Activated CD8-positive, alpha-beta memory T cell treated with anti-CD3 and anti-CD28 coated beads, Interleukin-2, amount 10 ng/mL, durations not matched to agents 7 days and 5 days (primary cell): Measurements from ENCODE around the gene SVEP1. TPM values are rescaled to one million over a fixed set of nuclear protein-coding genes. Genes with fewer than 3 reads are reported as not detected.

ENCODE experiments used
- ATAC-seq: fragments of 150-1000 bp; cut with Tn5 transposase; one replicate; pipeline ENCODE4 v1.10.0; 2021; ENCODE audit warnings: moderate library complexity
- CTCF ChIA-PET: fragments of 350-600 bp; sonication (Branson Sonifier 250); formaldehyde crosslinking; loops from one replicate; lab custom pipeline; 2021; ENCODE audit warnings: antibody characterized with exemption; lab: Charles Lee
- DNase-seq: peaks from one replicate; pipeline ENCODE4 v3.0.0-alpha.2; 2020
- H3K27ac Mint-ChIP-seq: one replicate; pipeline ENCODE4 v1.8.0; 2021; ENCODE audit warnings: mild to moderate bottlenecking, mixed read lengths
- H3K27me3 Mint-ChIP-seq: one replicate; pipeline ENCODE4 v1.8.0; 2021; ENCODE audit warnings: mixed read lengths
- H3K36me3 Mint-ChIP-seq: one replicate; pipeline ENCODE4 v1.8.0; 2021; ENCODE audit warnings: mild to moderate bottlenecking, mixed read lengths
- H3K4me1 Mint-ChIP-seq: one replicate; pipeline ENCODE4 v1.8.0; 2021; ENCODE audit warnings: mixed read lengths
- H3K4me3 Mint-ChIP-seq: one replicate; pipeline ENCODE4 v1.8.0; 2021; ENCODE audit warnings: mild to moderate bottlenecking, moderate library complexity, mixed read lengths
- H3K9me3 Mint-ChIP-seq: one replicate; pipeline ENCODE4 v1.8.0; 2022; ENCODE audit warnings: low read depth, mixed read lengths
- total RNA-seq, 2 experiments: library from RNA; stranded (reverse); gene quantifications; one replicate each; pipeline ENCODE4 v1.2.3, GENCODE V29; 2021

Gene SVEP1
- total RNA-seq, 2 experiments from 2014 or later, result not detected

DNA sequence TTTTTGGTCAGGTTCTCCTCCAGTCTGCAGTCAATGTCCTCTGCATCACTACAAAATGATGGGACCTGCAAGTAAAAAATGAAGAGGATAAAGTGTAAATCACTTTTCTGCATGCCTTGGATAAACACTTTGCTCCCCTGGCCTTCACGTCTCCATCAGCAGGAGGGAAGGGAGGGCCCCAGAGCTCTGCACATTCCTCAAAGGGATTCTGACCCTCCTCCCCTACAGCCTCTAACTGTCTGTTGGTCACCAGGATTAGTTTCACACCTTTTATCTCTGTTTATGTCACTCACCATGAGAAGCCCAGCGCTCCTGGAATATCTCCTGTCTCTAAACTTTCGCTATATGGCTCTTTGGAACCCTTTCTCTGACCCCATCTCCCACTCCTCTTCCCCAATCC, 103.3 kb downstream of the SVEP1 start:
- H3K36me3 Mint-ChIP-seq, result no peaks in the 10 kb centered on the region
- peaks cover 2% of the 10 kb centered on the region for H3K9me3 Mint-ChIP-seq
- no peaks in the 10 kb centered on the region for H3K27me3 Mint-ChIP-seq
- no peaks in the 10 kb centered on the region for H3K4me1 Mint-ChIP-seq
- ATAC-seq (no peak), DNase-seq (no peak)
- H3K27ac Mint-ChIP-seq, result no peak overlapping the region
- H3K4me3 Mint-ChIP-seq, result no peak overlapping the region
- CTCF ChIA-PET, result no interaction called here

DNA sequence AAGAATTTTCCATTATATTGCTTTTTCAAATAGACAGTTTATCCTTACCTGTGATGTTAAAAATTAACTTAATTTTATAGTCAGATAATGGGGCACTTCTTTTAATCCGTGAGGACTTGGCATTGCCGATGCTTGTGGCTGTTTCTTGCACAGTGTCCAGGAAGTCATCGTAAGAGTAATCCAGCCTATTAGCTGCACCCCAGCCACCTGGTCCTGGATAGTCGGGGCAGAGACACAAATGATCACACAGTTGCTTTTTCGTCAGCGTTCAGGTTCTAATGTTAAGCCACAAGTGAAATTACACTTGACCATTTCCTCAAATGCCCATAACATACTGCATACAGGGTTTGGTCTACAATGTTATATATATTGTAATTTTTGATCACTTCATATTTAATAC, 107.4 kb downstream of the SVEP1 start:
- CTCF ChIA-PET, result no interaction called here
- ATAC-seq (no peak), DNase-seq (no peak)
- H3K9me3 Mint-ChIP-seq, result peaks cover 2% of the 10 kb centered on the region
- H3K4me3 Mint-ChIP-seq, result no peak overlapping the region
- H3K27ac Mint-ChIP-seq, result no peak overlapping the region
- H3K4me1 Mint-ChIP-seq, result no peaks in the 10 kb centered on the region
- H3K27me3 Mint-ChIP-seq, result no peaks in the 10 kb centered on the region
- H3K36me3 Mint-ChIP-seq, result no peaks in the 10 kb centered on the region

DNA sequence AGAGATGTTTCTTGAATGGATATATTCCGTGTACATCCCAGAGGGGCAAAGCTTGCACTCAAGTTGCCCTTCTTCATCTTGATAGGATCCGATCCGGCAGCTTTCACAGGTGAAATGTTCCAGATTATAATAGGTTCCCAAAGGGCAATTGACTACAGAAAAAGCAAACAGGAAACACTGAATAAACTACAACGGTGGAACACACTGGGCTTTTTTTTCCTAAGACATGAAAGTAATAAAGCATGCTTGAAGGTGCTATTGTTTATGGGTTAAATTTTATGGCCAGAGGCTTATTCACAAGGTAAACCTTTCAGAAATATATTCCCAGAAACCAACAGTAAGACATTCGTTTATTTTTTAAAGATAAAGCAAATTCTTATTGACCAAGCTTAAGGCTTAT, 110.6 kb downstream of the SVEP1 start:
- no peak overlapping the region for H3K4me3 Mint-ChIP-seq
- CTCF ChIA-PET, result no interaction called here
- no peak for DNase-seq

DNA sequence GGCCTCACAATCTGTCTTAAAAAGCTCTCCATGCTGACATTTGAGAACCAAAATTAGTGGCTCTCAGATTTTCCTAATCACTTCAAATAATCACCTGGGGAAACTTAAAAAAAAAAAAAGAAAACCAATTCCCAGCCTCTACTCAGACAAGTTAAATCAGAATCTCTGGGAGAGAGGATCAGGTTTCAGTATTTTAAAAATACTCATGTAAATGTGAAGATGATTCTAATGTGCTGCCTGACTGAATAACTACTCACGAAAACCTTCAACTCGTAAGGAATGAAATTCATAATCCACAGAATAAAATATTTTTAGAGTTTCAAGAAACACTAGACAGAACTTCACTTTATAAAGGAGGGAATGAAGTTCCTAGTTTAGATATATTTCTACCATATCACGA, 114.4 kb downstream of the SVEP1 start:
- Mint-ChIP-seq H3K36me3 (no peaks in the 10 kb centered on the region), H3K27me3 (no peaks in the 10 kb centered on the region), H3K4me3 (no peak overlapping the region), H3K9me3 (no peaks in the 10 kb centered on the region), H3K4me1 (no peaks in the 10 kb centered on the region), H3K27ac (no peak overlapping the region)
- CTCF ChIA-PET, result no interaction called here
- DNase-seq, result no peak
- no peak for ATAC-seq

More for the DNA sequence above, 110.6 kb downstream of the SVEP1 start:
- Mint-ChIP-seq H3K4me1 (no peaks in the 10 kb centered on the region), H3K27ac (no peak overlapping the region), H3K27me3 (no peaks in the 10 kb centered on the region), H3K9me3 (peaks cover 2% of the 10 kb centered on the region), H3K36me3 (no peaks in the 10 kb centered on the region)
- no peak for ATAC-seq

DNA sequence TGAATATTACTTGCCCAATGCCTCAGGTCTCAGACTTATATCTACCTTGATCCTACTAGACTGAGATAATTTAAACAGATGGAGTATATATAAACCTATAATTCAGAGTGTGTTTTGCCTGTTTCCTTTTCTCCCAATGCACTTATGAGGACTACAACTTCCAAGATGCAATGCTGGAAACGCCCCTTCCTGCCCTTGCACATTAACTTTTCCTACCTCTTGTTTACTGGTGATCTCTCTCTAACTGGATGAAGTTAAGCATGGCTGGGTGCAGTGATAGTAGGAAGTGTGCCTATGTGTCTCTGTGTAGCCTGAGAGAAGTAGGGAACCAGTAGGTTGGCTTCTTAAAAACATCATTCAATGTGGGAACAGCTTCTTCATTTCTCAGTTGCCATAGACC, 115.2 kb downstream of the SVEP1 start:
- no peaks in the 10 kb centered on the region for H3K9me3 Mint-ChIP-seq
- H3K4me1 Mint-ChIP-seq, result no peaks in the 10 kb centered on the region
- CTCF ChIA-PET, result no interaction called here
- no peak overlapping the region for H3K4me3 Mint-ChIP-seq
- H3K36me3 Mint-ChIP-seq, result no peaks in the 10 kb centered on the region
- no peaks in the 10 kb centered on the region for H3K27me3 Mint-ChIP-seq
- DNase-seq (no peak), ATAC-seq (no peak)
- H3K27ac Mint-ChIP-seq, result no peak overlapping the region

DNA sequence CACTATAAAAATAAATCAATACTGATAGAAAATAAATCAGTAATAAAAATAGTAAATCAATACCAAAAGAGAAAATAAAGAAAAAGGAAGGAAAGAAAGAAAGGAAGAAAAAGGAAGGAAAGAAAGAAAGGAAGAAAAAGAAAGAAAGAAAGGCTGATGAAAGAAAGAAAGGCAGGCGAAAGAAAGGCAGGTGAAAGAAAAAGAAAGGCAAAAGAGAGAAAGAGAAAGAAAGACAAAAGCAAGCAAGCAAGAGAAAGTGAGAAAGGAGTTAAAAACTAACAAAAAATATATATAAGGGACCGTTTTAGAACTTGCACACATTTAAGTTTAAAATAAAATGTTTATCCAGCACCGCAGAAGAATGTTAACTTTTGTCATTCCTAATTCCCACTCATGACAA, 116.0 kb downstream of the SVEP1 start:
- DNase-seq, result no peak
- CTCF ChIA-PET, result no interaction called here

DNA sequence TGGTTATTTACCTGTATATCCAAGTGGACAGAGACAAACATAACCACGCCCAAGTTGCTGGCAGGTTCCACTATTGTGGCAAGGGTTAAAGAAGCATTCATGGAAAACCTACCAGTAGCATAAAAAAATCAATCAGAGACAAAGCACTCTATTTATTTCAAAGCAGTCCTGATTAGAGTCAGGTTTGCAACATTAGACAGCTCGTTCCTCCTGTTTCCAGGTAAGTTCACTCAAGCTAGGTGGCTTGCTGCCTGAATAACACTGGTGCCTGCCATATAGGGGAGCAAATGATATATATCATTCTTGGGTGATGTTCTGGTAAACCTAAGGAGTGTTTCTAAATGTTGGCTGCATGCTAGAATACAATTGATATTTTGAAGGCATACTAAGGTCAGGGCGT, 122.3 kb downstream of the SVEP1 start:
- H3K36me3 Mint-ChIP-seq, result no peaks in the 10 kb centered on the region
- no peaks in the 10 kb centered on the region for H3K9me3 Mint-ChIP-seq
- no peaks in the 10 kb centered on the region for H3K27me3 Mint-ChIP-seq
- no peak overlapping the region for H3K27ac Mint-ChIP-seq
- DNase-seq (no peak), ATAC-seq (no peak)
- no peak overlapping the region for H3K4me3 Mint-ChIP-seq
- H3K4me1 Mint-ChIP-seq, result no peaks in the 10 kb centered on the region
- CTCF ChIA-PET, result no interaction called here

More for the DNA sequence above, 116.0 kb downstream of the SVEP1 start:
- H3K4me1 Mint-ChIP-seq, result no peaks in the 10 kb centered on the region
- H3K27me3 Mint-ChIP-seq, result no peaks in the 10 kb centered on the region
- H3K9me3 Mint-ChIP-seq, result no peaks in the 10 kb centered on the region
- no peak overlapping the region for H3K27ac Mint-ChIP-seq
- no peak overlapping the region for H3K4me3 Mint-ChIP-seq
- no peaks in the 10 kb centered on the region for H3K36me3 Mint-ChIP-seq
- no peak for ATAC-seq

DNA sequence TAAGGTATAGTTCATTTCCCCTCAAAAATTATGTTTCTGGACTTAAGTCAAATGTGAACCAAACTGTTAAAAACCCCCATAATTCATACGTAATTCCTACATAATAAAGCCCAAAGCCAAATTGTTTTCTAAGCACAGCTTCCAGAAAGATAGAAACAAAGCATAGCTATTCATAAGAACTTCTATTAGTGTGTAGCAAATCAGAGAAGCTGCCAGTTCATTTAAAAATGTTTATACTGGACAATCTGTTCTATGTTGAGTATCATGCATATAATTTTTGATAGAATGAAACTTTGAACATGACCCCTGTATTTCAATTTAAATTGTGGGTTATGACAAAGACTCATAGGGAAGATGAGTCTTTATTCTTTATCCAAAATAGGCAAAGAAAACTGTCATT, 122.9 kb downstream of the SVEP1 start:
- Mint-ChIP-seq H3K4me3 (no peak overlapping the region), H3K36me3 (no peaks in the 10 kb centered on the region), H3K27ac (no peak overlapping the region), H3K9me3 (no peaks in the 10 kb centered on the region), H3K27me3 (no peaks in the 10 kb centered on the region), H3K4me1 (no peaks in the 10 kb centered on the region)
- DNase-seq (no peak), ATAC-seq (no peak)
- CTCF ChIA-PET, result no interaction called here

DNA sequence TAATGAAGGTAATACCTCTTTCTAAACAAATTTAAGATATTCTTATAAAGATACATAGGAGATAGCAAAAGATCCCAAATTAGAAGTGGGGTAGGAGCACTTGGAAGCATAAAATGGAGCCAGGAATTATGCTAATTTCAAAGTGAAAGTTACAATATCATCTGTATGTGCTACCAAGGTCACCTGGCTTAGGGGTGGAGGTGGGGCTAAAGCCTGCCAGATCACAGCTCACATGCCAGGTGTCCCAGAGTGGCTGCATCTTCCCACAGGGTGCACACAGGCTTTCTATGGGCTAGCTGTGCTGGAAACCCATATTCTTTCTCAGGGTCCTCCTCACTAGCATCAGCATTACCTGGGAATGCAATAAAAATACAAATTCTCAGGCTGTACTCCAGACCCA, 123.7 kb downstream of the SVEP1 start:
- Mint-ChIP-seq H3K27ac (no peak overlapping the region), H3K36me3 (no peaks in the 10 kb centered on the region), H3K4me1 (no peaks in the 10 kb centered on the region), H3K27me3 (no peaks in the 10 kb centered on the region), H3K9me3 (no peaks in the 10 kb centered on the region), H3K4me3 (no peak overlapping the region)
- CTCF ChIA-PET, result no interaction called here
- ATAC-seq (no peak), DNase-seq (no peak)

DNA sequence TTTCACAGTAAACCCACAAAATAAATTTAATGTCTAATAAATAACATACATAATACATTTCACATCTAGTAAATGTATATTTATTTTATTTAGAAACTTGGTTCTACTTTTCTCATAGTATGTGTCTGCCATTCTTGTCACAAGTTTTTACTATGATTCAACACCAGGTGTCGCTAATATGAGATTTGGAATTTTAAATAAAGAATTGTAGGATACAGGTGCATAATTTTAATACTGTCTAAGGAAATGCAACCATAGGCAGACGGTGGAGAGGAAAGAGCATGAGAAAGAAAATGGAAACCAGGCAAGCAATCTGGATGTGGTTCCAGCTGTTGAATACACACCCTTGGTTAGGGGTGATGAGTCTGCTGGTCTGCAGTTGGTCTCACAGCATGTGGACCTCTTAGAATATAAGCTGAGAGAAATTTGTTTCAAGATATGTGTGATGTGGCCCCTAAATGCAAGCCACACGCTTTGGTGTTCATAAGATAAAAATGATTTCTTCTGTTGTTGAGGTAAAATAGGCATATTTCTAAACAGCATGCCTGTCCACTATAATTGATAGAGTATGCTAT, 127.2 kb downstream of the SVEP1 start:
- ATAC-seq (no peak), DNase-seq (no peak)
- H3K4me3 Mint-ChIP-seq, result no peak overlapping the region
- H3K36me3 Mint-ChIP-seq, result no peaks in the 10 kb centered on the region
- H3K4me1 Mint-ChIP-seq, result no peaks in the 10 kb centered on the region
- H3K27ac Mint-ChIP-seq, result no peak overlapping the region
- CTCF ChIA-PET, result no interaction called here
- no peaks in the 10 kb centered on the region for H3K27me3 Mint-ChIP-seq
- no peaks in the 10 kb centered on the region for H3K9me3 Mint-ChIP-seq

DNA sequence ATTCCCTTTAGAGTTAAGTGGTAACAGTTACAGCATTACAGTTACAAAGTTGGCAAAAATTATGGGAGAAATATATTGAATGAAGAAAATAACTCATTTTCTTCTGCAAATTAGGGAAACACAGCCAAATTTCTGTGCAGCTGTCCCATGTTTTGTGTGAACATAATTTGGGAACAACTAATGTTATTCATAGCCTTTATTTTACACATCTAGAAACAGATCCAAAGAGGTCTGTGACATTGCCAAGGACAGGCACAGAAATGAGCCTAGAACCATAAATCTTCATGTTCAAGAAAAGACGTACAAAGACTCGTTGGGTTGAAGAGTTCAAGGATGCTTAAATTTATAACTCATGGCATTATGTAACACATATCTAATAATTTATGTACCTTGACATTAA, 127.8 kb downstream of the SVEP1 start:
- Mint-ChIP-seq H3K4me1 (no peaks in the 10 kb centered on the region), H3K27me3 (no peaks in the 10 kb centered on the region), H3K27ac (no peak overlapping the region), H3K4me3 (no peak overlapping the region), H3K9me3 (no peaks in the 10 kb centered on the region), H3K36me3 (no peaks in the 10 kb centered on the region)
- ATAC-seq, result no peak
- DNase-seq, result no peak
- CTCF ChIA-PET, result no interaction called here

DNA sequence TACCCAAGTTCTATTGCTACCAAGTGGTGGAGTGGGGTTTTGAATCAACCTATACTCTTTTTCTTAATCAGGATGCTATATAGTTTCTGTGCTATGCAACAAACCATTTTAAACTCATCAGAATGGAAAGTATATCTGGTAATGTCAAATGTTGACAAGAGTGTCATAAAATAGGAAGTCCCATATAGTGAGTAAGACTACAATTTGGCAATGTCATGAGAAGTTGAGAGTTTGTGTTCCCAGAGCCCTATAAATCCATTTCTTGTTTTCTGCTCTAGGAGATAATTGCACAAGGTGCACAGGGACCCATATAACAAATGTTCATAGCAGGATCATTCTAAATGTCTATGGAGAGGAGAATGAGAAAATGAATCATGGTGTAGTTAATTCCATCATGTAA, 132.1 kb downstream of the SVEP1 start:
- ATAC-seq (no peak), DNase-seq (no peak)
- Mint-ChIP-seq H3K36me3 (peaks cover 1% of the 10 kb centered on the region), H3K27ac (no peak overlapping the region), H3K27me3 (no peaks in the 10 kb centered on the region), H3K4me3 (no peak overlapping the region), H3K9me3 (no peaks in the 10 kb centered on the region), H3K4me1 (no peaks in the 10 kb centered on the region)
- CTCF ChIA-PET, result no interaction called here

DNA sequence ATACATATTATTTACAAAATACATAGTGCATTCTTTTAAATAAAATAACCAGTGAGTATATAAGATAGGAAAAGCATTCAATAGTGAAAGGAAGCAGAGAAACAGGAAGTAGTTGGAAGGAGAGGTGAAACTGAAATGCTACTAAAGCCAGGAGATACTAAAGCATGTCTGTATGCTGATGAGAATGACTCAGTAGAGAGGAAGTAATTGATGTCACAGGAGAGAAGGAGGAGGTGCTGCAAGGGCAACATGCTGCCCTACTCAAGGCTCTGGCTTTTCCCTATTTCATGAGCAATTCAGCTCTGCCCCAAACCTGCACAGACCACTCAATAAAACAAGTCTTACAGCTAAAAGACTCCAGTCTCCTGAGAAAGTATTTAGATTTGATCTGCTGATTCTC, 133.4 kb downstream of the SVEP1 start:
- ATAC-seq (no peak), DNase-seq (no peak)
- peaks cover 1% of the 10 kb centered on the region for H3K36me3 Mint-ChIP-seq
- H3K4me1 Mint-ChIP-seq, result no peaks in the 10 kb centered on the region
- H3K9me3 Mint-ChIP-seq, result no peaks in the 10 kb centered on the region
- CTCF ChIA-PET, result no interaction called here
- H3K27ac Mint-ChIP-seq, result no peak overlapping the region
- no peaks in the 10 kb centered on the region for H3K27me3 Mint-ChIP-seq
- H3K4me3 Mint-ChIP-seq, result no peak overlapping the region

DNA sequence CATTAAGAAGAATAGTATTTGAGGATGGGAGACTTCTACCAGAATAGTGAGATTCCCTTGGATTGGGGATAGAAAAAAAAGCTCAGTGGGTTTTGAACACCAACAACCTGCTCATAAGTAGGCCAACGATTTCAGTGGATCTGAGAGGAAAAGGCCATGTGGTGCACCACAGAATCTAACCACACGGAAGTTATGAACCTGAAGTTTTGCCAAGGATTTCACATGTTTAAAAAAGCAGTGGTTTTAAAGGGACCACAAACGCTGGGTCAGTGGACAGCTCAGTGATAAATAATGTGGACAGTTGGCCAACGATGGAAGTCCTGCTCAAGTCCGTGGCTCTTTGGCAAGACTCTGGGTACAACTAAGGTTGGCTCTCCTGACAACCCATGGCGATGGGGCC, 134.6 kb downstream of the SVEP1 start:
- ATAC-seq (no peak), DNase-seq (no peak)
- Mint-ChIP-seq H3K36me3 (peaks cover 1% of the 10 kb centered on the region), H3K9me3 (no peaks in the 10 kb centered on the region), H3K4me3 (no peak overlapping the region), H3K27me3 (no peaks in the 10 kb centered on the region), H3K4me1 (no peaks in the 10 kb centered on the region), H3K27ac (no peak overlapping the region)
- CTCF ChIA-PET, result no interaction called here

DNA sequence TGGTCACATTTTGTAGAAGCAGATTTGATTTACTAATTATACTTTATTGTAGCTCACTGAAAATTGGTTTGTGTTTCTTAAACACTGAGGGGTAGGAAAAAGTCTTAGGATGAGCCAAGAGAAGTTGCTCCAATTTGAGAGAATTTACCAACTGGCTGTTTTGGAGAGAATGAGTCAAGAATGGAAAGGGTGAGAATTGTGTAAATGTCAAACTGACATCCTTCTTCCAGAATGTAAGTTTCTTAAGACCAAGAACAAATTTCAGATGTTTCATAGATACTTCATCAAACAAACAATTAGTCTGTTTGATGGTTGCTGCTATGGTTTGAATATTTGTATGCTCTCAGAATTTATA, 135.7 kb downstream of the SVEP1 start:
- CTCF ChIA-PET, result no interaction called here
- no peaks in the 10 kb centered on the region for H3K4me1 Mint-ChIP-seq
- H3K9me3 Mint-ChIP-seq, result no peaks in the 10 kb centered on the region
- peaks cover 1% of the 10 kb centered on the region for H3K36me3 Mint-ChIP-seq
- no peak overlapping the region for H3K4me3 Mint-ChIP-seq
- DNase-seq, result no peak
- no peak overlapping the region for H3K27ac Mint-ChIP-seq
- no peak for ATAC-seq
- H3K27me3 Mint-ChIP-seq, result no peaks in the 10 kb centered on the region
